Measurements from ENCODE around the gene SRGAP2C.
"Not testable (repeated sequence)": the region's sequence is repeated elsewhere in the genome, so short reads cannot be mapped to it uniquely, and the experiment has no call there.

Gene SRGAP2C

GRCh38 chr1:121385563-121386288 lies 201.0 kb downstream of the SRGAP2C start:
- not testable (repeated sequence) for DNase-seq

GRCh38 chr1:121386319-121386948 lies 201.7 kb downstream of the SRGAP2C start:
- not testable (repeated sequence) for DNase-seq

- not testable (repeated sequence) for DNase-seq
Observed at GRCh38 chr1:121389895-121390560, 205.3 kb downstream of the SRGAP2C start.

- DNase-seq: not testable (repeated sequence)
Observed at GRCh38 chr1:121392130-121392529, 207.4 kb downstream of the SRGAP2C start.

GRCh38 chr1:121395718-121396201 lies 211.0 kb downstream of the SRGAP2C start:
- not testable (repeated sequence) for DNase-seq

- DNase-seq: not testable (repeated sequence)
Observed at GRCh38 chr1:121396335-121397081, 211.7 kb downstream of the SRGAP2C start.

- not testable (repeated sequence) for DNase-seq
Observed at GRCh38 chr1:121397101-121397500, 212.3 kb downstream of the SRGAP2C start.

- DNase-seq: not testable (repeated sequence)
Observed at GRCh38 chr1:121399193-121399592, 214.4 kb downstream of the SRGAP2C start.

- not testable (repeated sequence) for DNase-seq
Observed at GRCh38 chr1:121400108-121400507, 215.3 kb downstream of the SRGAP2C start.

- DNase-seq: not testable (repeated sequence)
Observed at GRCh38 chr1:121400541-121401310, 216.0 kb downstream of the SRGAP2C start.

- DNase-seq: not testable (repeated sequence)
Observed at GRCh38 chr1:121401375-121401955, 216.7 kb downstream of the SRGAP2C start.

GRCh38 chr1:121403254-121403653 lies 218.5 kb downstream of the SRGAP2C start:
- DNase-seq: not testable (repeated sequence)

- DNase-seq: no peak
Observed at GRCh38 chr1:121408354-121408753, 223.6 kb downstream of the SRGAP2C start.

GRCh38 chr1:121413821-121414220 lies 229.0 kb downstream of the SRGAP2C start:
- no peak for DNase-seq

GRCh38 chr1:121414905-121415304 lies 230.1 kb downstream of the SRGAP2C start:
- DNase-seq: no peak

- no peak for DNase-seq
Observed at GRCh38 chr1:121417325-121417923, 232.6 kb downstream of the SRGAP2C start.

GRCh38 chr1:121418369-121419049 lies 233.7 kb downstream of the SRGAP2C start:
- no peak for DNase-seq

GRCh38 chr1:121419050-121419615 lies 234.4 kb downstream of the SRGAP2C start:
- DNase-seq: not testable (repeated sequence)

- DNase-seq: not testable (repeated sequence)
Observed at GRCh38 chr1:121421490-121421889, 236.7 kb downstream of the SRGAP2C start.

GRCh38 chr1:121423956-121424355 lies 239.2 kb downstream of the SRGAP2C start:
- DNase-seq: not testable (repeated sequence)

Data from cerebellar nuclear complex (tissue), 1 donor.